Hematopoietic multipotent progenitor cell treated with erythropoietin and hydrocortisone succinate and interleukin-3 and kit ligand, for 6 days (in vitro differentiated cells): ENCODE results near the gene LRBA.
"Not testable (repeated sequence)": the region's sequence is repeated elsewhere in the genome, so short reads cannot be mapped to it uniquely, and the experiment has no call there.

Experiments
- DNase-seq: peaks from one replicate; pipeline ENCODE4 v3.0.0-alpha.2; 2015

LRBA gene

GRCh38 chr4:151021637-151022334 is 6.7 kb upstream of the LRBA start:
- DNase-seq = no peak

- DNase-seq = peak; percentile 82
These were observed 619 bp upstream of the LRBA start for GRCh38 chr4:151015459-151016347.

- peak; percentile 51 for DNase-seq
These were observed 1.1 kb downstream of the LRBA start for GRCh38 chr4:151013944-151014343.

GRCh38 chr4:151013491-151013890 is 1.6 kb downstream of the LRBA start:
- peak; percentile 48 for DNase-seq

GRCh38 chr4:151012820-151013219 is 2.3 kb downstream of the LRBA start:
- peak; percentile 44 for DNase-seq

GRCh38 chr4:151012376-151012775 is 2.7 kb downstream of the LRBA start:
- DNase-seq = peak; percentile 27

- DNase-seq = no peak
These were observed 10.9 kb downstream of the LRBA start for GRCh38 chr4:151004222-151004621.

- no peak for DNase-seq
These were observed 14.2 kb downstream of the LRBA start for GRCh38 chr4:151000747-151001429.

GRCh38 chr4:150999086-150999485 is 16.0 kb downstream of the LRBA start:
- peak; percentile 37 for DNase-seq

GRCh38 chr4:150997141-150997540 is 17.9 kb downstream of the LRBA start:
- no peak for DNase-seq

GRCh38 chr4:150994721-150995120 is 20.4 kb downstream of the LRBA start:
- DNase-seq = no peak

GRCh38 chr4:150993577-150993976 is 21.5 kb downstream of the LRBA start:
- not testable (repeated sequence) for DNase-seq

GRCh38 chr4:150990993-150991392 is 24.1 kb downstream of the LRBA start:
- DNase-seq = no peak

GRCh38 chr4:150990250-150990649 is 24.8 kb downstream of the LRBA start:
- DNase-seq = no peak

GRCh38 chr4:150988238-150988637 is 26.8 kb downstream of the LRBA start:
- DNase-seq = no peak

- DNase-seq = no peak
These were observed 27.9 kb downstream of the LRBA start for GRCh38 chr4:150987204-150987603.

- DNase-seq = no peak
These were observed 29.0 kb downstream of the LRBA start for GRCh38 chr4:150986085-150986484.

- peak; percentile 74 for DNase-seq
These were observed 31.2 kb downstream of the LRBA start for GRCh38 chr4:150983851-150984250.

- peak; percentile 49 for DNase-seq
These were observed 32.4 kb downstream of the LRBA start for GRCh38 chr4:150982557-150983233.

- DNase-seq = no peak
These were observed 36.1 kb downstream of the LRBA start for GRCh38 chr4:150978738-150979575.

GRCh38 chr4:150976478-150977118 is 38.5 kb downstream of the LRBA start:
- DNase-seq = peak; percentile 53
